HEK293 (cell line): Measurements from ENCODE around the gene OTOS.

Source experiments
- ZBTB11 ChIP-seq: fragments of 450-650 bp; formaldehyde crosslinking; conservative IDR thresholded peaks from 2 replicates; pipeline ENCODE4 v1.5.1; 2016; ENCODE audit warnings: low read depth, missing biosample characterization, missing genetic modification characterization
- ZNF514 ChIP-seq: fragments of 450-650 bp; formaldehyde crosslinking; IDR thresholded peaks from 2 replicates; pipeline ENCODE4 v1.5.1; 2016; ENCODE audit warnings: missing biosample characterization, missing genetic modification characterization
- ZNF549 ChIP-seq: fragments of 450-650 bp; IDR thresholded peaks from 2 replicates; pipeline ENCODE4 v1.5.1; 2018; ENCODE audit warnings: missing biosample characterization, missing genetic modification characterization, mild to moderate bottlenecking, inconsistent platforms, moderate library complexity

- no peak for TF ChIP-seq ZBTB11 (tag by site-specific recombination)
- no peak for TF ChIP-seq ZNF514 (tag by site-specific recombination)
- TF ChIP-seq ZNF549 (tag by site-specific recombination): no peak
These were observed 6.3 kb upstream of the OTOS start for GRCh38 chr2:240146627-240147278.
